ENCODE data around the gene CDK4.
"Not testable (repeated sequence)": the region's sequence is repeated elsewhere in the genome, so short reads cannot be mapped to it uniquely, and the experiment has no call there.

The CDK4 gene

GRCh38 chr12:57726151-57726883, 25.8 kb downstream of the CDK4 start:
- no peak for DNase-seq (ENCODE audit: low read depth in 2 of 2)

- DNase-seq (ENCODE audit: low read depth in 2 of 2) = no peak
Observed at GRCh38 chr12:57725851-57726150, 26.3 kb downstream of the CDK4 start.

DNA sequence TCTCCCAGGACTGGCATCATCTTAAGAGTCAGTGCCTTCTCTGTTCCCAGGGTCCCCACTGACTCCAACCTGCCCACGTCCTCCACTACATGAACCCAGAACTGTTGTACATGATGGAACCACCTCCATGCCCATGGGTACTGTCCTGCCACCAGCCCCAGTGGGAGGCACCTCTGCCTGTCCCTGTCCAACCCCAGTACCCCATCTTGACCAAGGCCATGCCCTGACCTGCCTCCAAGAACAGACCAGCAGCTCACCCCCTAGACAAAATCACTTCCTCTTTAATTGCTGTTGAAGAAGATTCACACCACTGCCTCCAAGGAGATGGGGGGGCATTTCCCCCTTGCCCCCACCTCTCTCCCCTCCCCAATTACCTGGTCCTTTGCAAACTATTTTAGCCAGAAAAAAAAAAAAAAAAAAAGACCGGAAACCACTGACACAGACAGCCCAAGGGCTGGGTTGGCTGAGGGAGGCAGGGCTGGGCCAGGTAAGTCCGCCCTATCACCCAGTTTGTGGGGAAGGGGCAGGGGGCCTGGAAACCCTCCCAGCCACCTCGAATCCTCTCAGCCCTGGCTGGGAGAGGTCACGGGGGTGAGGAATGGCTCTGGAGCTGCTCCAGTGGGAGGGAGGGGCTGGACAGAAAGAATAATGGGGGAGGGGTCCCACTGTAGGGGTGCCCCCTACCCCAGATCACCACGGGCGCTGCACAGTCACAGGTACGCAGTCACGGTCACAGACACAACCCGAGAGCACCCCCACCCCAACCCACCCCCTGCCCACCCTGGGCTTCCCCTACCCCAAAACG, 27.0 kb downstream of the CDK4 start:
- DNase-seq (ENCODE audit: low read depth in 2 of 2) = no peak

GRCh38 chr12:57724003-57724935, 27.8 kb downstream of the CDK4 start:
- DNase-seq (ENCODE audit: low read depth in 2 of 2) = no peak

- no peak for DNase-seq (ENCODE audit: low read depth in 2 of 2)
Observed at GRCh38 chr12:57723630-57723962, 28.5 kb downstream of the CDK4 start.

GRCh38 chr12:57722716-57723629, 29.1 kb downstream of the CDK4 start:
- DNase-seq (ENCODE audit: low read depth in 2 of 2) = no peak

DNA sequence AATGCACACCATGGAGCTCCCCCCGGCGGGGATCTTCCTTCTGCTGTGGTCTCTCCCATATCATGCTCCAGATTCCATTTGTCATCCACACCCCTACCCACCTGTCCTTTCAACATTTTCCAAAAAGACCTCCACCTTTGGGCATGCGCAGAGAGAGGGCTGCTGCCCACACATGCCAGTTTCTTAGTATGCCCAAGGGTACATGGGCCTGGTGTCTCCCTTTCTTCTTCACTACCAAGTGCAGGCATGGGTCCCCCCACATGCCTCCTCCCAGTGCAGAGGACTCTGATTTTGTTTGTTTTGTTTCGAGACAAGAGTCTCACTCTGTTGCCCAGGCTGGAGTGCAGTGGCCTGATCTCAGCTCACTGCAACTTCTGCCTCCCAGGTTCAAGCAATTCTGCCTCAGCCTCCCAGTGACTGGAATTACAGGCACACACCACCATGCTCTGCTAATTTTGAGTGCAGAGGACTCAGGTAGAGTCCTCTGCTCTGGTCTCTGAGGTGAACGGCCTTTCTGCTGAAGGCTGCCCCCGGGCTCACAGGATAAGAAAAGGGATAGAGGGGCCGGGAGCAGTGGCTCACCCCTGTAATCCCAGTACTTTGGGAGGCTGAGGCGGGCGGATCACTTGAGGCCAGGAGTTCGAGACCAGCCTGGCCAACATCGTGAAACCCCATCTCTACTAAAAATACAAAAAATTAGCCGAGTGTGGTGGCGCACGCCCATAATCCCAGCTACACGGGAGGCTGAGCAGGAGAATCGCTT, 30.1 kb downstream of the CDK4 start:
- not testable (repeated sequence) for DNase-seq (ENCODE audit: low read depth in 2 of 2)

- DNase-seq (ENCODE audit: low read depth in 2 of 2) = no peak
Observed at GRCh38 chr12:57720606-57721595, 31.2 kb downstream of the CDK4 start.

- DNase-seq (ENCODE audit: low read depth in 2 of 2) = no peak
Observed at GRCh38 chr12:57719777-57720605, 32.1 kb downstream of the CDK4 start.

GRCh38 chr12:57718641-57719528, 33.2 kb downstream of the CDK4 start:
- no peak for DNase-seq (ENCODE audit: low read depth in 2 of 2)

- DNase-seq (ENCODE audit: low read depth in 2 of 2) = no peak
Observed at GRCh38 chr12:57717846-57718640, 34.1 kb downstream of the CDK4 start.

DNA sequence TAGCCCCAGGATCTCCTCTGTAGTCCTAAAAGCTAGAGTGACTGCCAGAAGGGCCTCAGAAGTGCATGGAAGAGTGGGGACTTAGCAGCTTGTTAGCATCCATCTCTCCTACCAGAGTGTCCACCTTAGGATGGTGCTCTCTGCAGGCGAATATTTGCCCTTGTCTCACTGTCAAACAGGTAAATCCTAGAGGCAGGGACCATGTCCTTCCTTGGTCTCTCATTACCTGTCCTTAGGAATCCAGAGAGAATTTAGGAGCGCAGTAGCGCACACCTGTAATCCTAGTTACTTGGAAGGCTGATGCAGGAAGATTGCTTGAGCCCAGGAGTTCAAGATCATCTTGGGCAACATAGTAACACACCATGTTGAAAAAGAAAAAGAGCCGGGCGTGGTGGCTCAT, 35.0 kb downstream of the CDK4 start:
- DNase-seq (ENCODE audit: low read depth in 2 of 2) = no peak

DNA sequence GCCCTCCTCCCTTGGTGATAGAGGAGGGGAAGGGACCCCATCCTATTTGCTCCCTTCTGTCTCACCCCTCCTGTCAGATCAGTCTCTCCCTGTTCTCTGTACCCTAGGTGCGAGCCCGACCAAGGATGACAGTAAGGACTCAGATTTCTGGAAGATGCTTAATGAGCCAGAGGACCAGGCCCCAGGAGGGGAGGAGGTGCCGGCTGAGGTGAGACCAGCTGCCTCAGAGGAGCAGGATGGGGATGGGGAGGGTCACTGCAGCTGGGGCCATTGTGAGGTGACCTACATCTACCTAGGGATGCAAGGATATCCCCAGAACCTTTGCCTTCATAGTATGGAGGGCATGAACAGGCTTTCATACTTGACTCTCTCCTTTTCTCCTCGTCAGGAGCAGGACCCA, 35.8 kb downstream of the CDK4 start:
- DNase-seq (ENCODE audit: low read depth in 2 of 2) = no peak

DNA sequence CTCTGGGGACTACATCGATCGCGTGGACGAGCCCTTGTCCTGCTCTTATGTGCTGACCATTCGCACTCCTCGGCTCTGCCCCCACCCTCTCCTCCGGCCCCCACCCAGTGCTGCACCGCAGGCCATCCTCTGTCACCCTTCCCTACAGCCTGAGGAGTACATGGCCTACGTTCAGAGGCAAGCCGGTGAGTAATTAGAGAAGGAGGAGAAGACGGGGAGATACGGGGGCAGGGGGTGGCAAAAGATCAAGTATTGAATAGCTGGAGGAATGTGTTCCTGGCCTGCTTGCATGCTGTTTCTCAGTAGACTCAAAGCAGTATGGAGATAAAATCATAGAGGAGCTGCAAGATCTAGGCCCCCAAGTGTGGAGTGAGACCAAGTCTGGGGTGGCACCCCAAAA, 36.3 kb downstream of the CDK4 start:
- no peak for DNase-seq (ENCODE audit: low read depth in 2 of 2)

GRCh38 chr12:57715036-57715748, 36.9 kb downstream of the CDK4 start:
- DNase-seq (ENCODE audit: low read depth in 2 of 2) = not testable (repeated sequence)

- DNase-seq (ENCODE audit: low read depth in 2 of 2) = no peak
Observed at GRCh38 chr12:57713209-57713608, 38.9 kb downstream of the CDK4 start.

Measured in stimulated activated CD8-positive, alpha-beta memory T cell treated with anti-CD3 and anti-CD28 coated beads, Interleukin-7, amount 100 ng/mL, for 4 hours (primary cell).